Aorta (tissue), 5 donors: ENCODE results near the gene WDR11. TPM values are rescaled to one million over a fixed set of nuclear protein-coding genes. Genes with fewer than 3 reads are reported as not detected.
A peak's percentile ranks its signal among the peaks of the same experiment; 100 is the strongest.

Source experiments
- ATAC-seq: fragments of 200-7000 bp; cut with Tn5 transposase; one replicate; pipeline ENCODE4 v1.9.1; 2022; ENCODE audit warnings: moderate library complexity; ENCODE audit not compliant: low FRiP score
- DNase-seq, 2 donors: peaks; one replicate each; pipeline ENCODE4 v3.0.0-alpha.2; 2020
- H3K27ac ChIP-seq, 2 donors: one replicate each; pipeline ENCODE4 v1.5.1; 2013; ENCODE audit warnings: low read length in 2 of 2, mild to moderate bottlenecking in 2 of 2, moderate library complexity in 2 of 2, control low read depth in 1 of 2, inconsistent platforms in 1 of 2, low read depth in 1 of 2
- H3K27me3 ChIP-seq, 2 donors: one replicate each; pipeline ENCODE4 v1.6.1; 2013; ENCODE audit warnings: control low read depth in 1 of 2, low read length in 1 of 2, mild to moderate bottlenecking in 1 of 2, moderate library complexity in 1 of 2; ENCODE audit not compliant: insufficient read depth in 2 of 2, control insufficient read depth in 1 of 2
- H3K36me3 ChIP-seq, 2 donors: one replicate each; pipeline ENCODE4 v1.6.1; 2013; ENCODE audit warnings: control low read depth in 1 of 2, low read length in 1 of 2, mild to moderate bottlenecking in 1 of 2; ENCODE audit not compliant: insufficient read depth in 2 of 2, control insufficient read depth in 1 of 2
- H3K4me1 ChIP-seq, 2 donors: one replicate each; pipeline ENCODE4 v1.6.1; 2013; ENCODE audit warnings: low read length in 2 of 2, control low read depth in 1 of 2, mild to moderate bottlenecking in 1 of 2, moderate library complexity in 1 of 2; ENCODE audit not compliant: insufficient read depth in 2 of 2, control insufficient read depth in 1 of 2
- H3K4me3 ChIP-seq, 2 donors: one replicate each; pipeline ENCODE4 v1.5.1; 2013; ENCODE audit warnings: low read length in 2 of 2, control low read depth in 1 of 2, mild to moderate bottlenecking in 1 of 2
- H3K9me3 ChIP-seq: one replicate; pipeline ENCODE4 v1.6.1; 2013; ENCODE audit warnings: mild to moderate bottlenecking, low read length; ENCODE audit not compliant: control insufficient read depth
- WGBS, 2 donors: extraction: QIAGEN DNeasy Blood & Tissue Kit; methylation state at CpG; one replicate each; pipeline ENCODE4 v1.1.7; 2013; 5-methylcytosine and 5-hydroxymethylcytosine counted together
- intact Hi-C, 2 donors: fragments of 100-400 bp; cut with DNase I; formaldehyde crosslinking; loops; one replicate each; pipeline versions ENCODE4 v1.14.2 to v1.15.0; 2022
- polyA plus RNA-seq, 2 donors: library from polyadenylated mRNA; stranded (reverse); fragments of 200-250 nt; gene quantifications; one replicate each; pipeline ENCODE4 v1.2.3, GENCODE V29; 2013
- total RNA-seq, 2 donors: library from RNA; stranded (reverse); fragmentation: NEBNext Ultra II Directional; extraction: Animal tissue kit (Norgen Biotek cat#: 25700); gene quantifications; one replicate each; pipeline ENCODE4 v1.2.1, GENCODE V29; 2021
- donor health status: healthy with polysubstance abuse.
- donor health status: Bipolar disorder and iron deficiency.
- donor health status: DM: no; HTN: no; CAD: no.
- donor health status: DM: no; HTN: no; CAD: no.
- donor health status: DM: yes; HTN: yes; CAD: no.

Gene WDR11
- total and polyA plus RNA-seq, 4 donors, result 15.4 to 72.4 (median 40.5) TPM

DNA sequence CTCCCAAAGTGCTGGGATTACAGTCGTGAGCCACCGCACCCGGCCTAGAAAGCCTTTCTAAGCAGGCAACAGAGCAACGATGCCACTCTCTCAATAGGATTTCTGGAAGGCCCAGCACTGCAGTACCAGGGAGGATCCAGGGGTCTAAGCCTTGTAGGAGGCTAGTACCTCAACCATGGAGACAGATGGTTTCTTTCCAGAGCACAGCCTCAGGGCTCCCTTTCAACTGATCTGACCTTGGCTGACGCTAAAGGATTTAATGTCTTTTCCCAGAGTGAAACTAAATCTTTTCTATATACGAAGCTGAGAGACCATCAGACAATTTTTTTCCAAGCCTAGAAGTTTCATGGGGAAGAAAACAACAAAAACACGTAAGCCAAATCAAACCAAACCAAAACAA lies 78.0 kb downstream of the WDR11 start:
- Histone ChIP-seq H3K9me3 (no peaks in the 10 kb centered on the region), H3K4me3 (no peak overlapping the region), H3K27me3 (no peaks in the 10 kb centered on the region), H3K36me3 (no peaks in the 10 kb centered on the region), H3K27ac (no peak overlapping the region), H3K4me1 (no peaks in the 10 kb centered on the region)
- ATAC-seq, result no peak
- WGBS, 2 donors, result 90% methylated on average over 7 of the region's 7 CpGs
- intact Hi-C loops, result no loop called here
- DNase-seq, result no peak

GRCh38 chr10:120931423-120931822 lies 80.3 kb downstream of the WDR11 start:
- ATAC-seq (no peak), DNase-seq (no peak)
- Histone ChIP-seq H3K27me3 (no peaks in the 10 kb centered on the region), H3K4me1 (no peaks in the 10 kb centered on the region), H3K9me3 (no peaks in the 10 kb centered on the region), H3K4me3 (no peak overlapping the region), H3K36me3 (no peaks in the 10 kb centered on the region), H3K27ac (no peak overlapping the region)
- 76 to 80% methylated on average over 3 of the region's 3 CpGs for WGBS, 2 donors
- intact Hi-C loops, result no loop called here

GRCh38 chr10:120931999-120932398 lies 80.8 kb downstream of the WDR11 start:
- ATAC-seq (no peak), DNase-seq (no peak)
- Histone ChIP-seq H3K36me3 (no peaks in the 10 kb centered on the region), H3K4me3 (no peak overlapping the region), H3K9me3 (no peaks in the 10 kb centered on the region), H3K4me1 (no peaks in the 10 kb centered on the region), H3K27ac (no peak overlapping the region), H3K27me3 (no peaks in the 10 kb centered on the region)
- WGBS, 2 donors, result 86 to 92% methylated on average over 4 of the region's 4 CpGs
- intact Hi-C loops, result no loop called here

- DNase-seq, result no peak
- Histone ChIP-seq H3K27me3 (no peaks in the 10 kb centered on the region), H3K27ac (no peak overlapping the region), H3K4me3 (no peak overlapping the region), H3K36me3 (no peaks in the 10 kb centered on the region), H3K9me3 (no peaks in the 10 kb centered on the region), H3K4me1 (no peaks in the 10 kb centered on the region)
- 97 to 98% methylated on average over 5 of the region's 5 CpGs for WGBS, 2 donors
- intact Hi-C loops, result no loop called here
- ATAC-seq, result no peak
Observed at GRCh38 chr10:120938822-120939221, 87.7 kb downstream of the WDR11 start.

- no peak for DNase-seq
- no peak overlapping the region for H3K4me3 ChIP-seq
- ATAC-seq, result no peak
- H3K27ac ChIP-seq, result no peak overlapping the region
- intact Hi-C loops, result loop anchor here in 1 of 2 donors (5.0 kb wide), 2 partner anchors 947 to 962 kb away; no protein-coding TSS in a partner anchor
- H3K9me3 ChIP-seq, result no peaks in the 10 kb centered on the region
- H3K4me1 ChIP-seq, result no peaks in the 10 kb centered on the region
- 81 to 83% methylated on average over 13 of the region's 13 CpGs for WGBS, 2 donors
- no peaks in the 10 kb centered on the region for H3K36me3 ChIP-seq
- no peaks in the 10 kb centered on the region for H3K27me3 ChIP-seq
Observed at GRCh38 chr10:120940299-120940900, 89.2 kb downstream of the WDR11 start.

DNA sequence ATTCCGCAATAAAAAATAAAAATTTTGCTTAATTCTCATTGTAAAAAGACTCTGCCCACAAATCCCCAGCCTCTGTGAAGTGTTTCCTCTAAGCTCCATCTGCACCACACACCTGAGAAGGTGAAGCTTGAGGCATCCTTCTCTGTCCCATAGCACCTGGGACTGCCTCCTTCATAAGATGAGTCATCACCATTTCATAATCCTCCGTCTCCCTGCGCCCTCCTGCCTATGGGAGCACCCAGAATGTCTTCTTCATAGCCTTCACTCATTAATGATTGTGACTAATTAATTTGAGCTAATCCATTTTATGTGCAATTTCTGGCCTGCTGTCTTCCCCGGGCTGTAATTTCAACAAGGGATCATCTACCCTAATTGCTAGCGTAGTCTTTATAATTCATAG lies 90.3 kb downstream of the WDR11 start:
- WGBS, 2 donors, result 91 to 96% methylated on average over 5 of the region's 5 CpGs
- intact Hi-C loops, result loop anchor here in 1 of 2 donors (5.0 kb wide), 2 partner anchors 946 to 961 kb away; no protein-coding TSS in a partner anchor

GRCh38 chr10:120942806-120943413 lies 91.7 kb downstream of the WDR11 start:
- WGBS, 2 donors, result 12 to 16% methylated on average over 23 of the region's 23 CpGs
- Histone ChIP-seq H3K9me3 (no peaks in the 10 kb centered on the region), H3K4me1 (no peaks in the 10 kb centered on the region), H3K27ac (no peak overlapping the region), H3K36me3 (no peaks in the 10 kb centered on the region), H3K27me3 (no peaks in the 10 kb centered on the region), H3K4me3 (no peak overlapping the region)
- DNase-seq, result peak; percentile 84 to 95
- intact Hi-C loops, result loop anchor here (2.0 to 5.0 kb wide), 3 partner anchors 792 to 959 kb away; no protein-coding TSS in a partner anchor
- ATAC-seq, result peak; percentile 92

More for the DNA sequence above, 90.3 kb downstream of the WDR11 start:
- DNase-seq, result no peak
- Histone ChIP-seq H3K27ac (no peak overlapping the region), H3K4me3 (no peak overlapping the region), H3K27me3 (no peaks in the 10 kb centered on the region), H3K9me3 (no peaks in the 10 kb centered on the region), H3K36me3 (no peaks in the 10 kb centered on the region), H3K4me1 (no peaks in the 10 kb centered on the region)
- no peak for ATAC-seq

GRCh38 chr10:120943542-120943941 lies 92.4 kb downstream of the WDR11 start:
- Histone ChIP-seq H3K9me3 (no peaks in the 10 kb centered on the region), H3K27me3 (no peaks in the 10 kb centered on the region), H3K27ac (no peak overlapping the region), H3K4me3 (no peak overlapping the region), H3K36me3 (no peaks in the 10 kb centered on the region), H3K4me1 (no peaks in the 10 kb centered on the region)
- whole genome bisulfite sequencing, 2 donors, result 92% methylated on average over 6 of the region's 6 CpGs
- DNase-seq, result no peak
- intact Hi-C loops, result loop anchor here (2.0 to 5.0 kb wide), 3 partner anchors 791 to 959 kb away; no protein-coding TSS in a partner anchor
- no peak for ATAC-seq

DNA sequence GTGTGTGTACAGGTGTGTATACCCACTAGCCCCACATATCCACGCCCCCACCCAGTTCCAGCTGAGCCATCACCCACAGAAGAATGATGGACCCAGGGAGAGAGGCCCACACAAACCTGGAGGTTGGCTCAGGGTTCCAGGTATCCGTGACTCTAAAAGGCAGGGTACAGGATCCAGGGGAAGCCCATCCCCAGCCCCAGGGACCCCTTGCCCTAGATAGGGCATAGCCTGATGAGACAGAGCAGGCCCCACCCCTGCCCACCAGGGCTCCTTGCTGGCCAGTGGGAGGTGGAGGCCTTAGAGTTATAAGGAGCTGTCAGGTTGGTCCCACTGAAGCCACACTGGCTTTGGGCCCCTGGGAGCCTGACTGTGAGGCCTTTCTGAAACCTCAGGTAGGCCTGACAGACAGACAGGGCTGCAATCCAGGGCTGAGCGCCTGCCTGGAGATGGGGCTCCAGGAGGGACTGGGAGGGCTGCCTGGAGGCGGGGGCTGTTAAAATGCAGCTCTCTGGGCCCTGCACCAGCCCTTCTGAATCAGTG lies 93.5 kb downstream of the WDR11 start:
- Histone ChIP-seq H3K4me3 (no peak overlapping the region), H3K36me3 (no peaks in the 10 kb centered on the region), H3K9me3 (no peaks in the 10 kb centered on the region), H3K27me3 (no peaks in the 10 kb centered on the region), H3K4me1 (no peaks in the 10 kb centered on the region), H3K27ac (no peak overlapping the region)
- ATAC-seq, result no peak
- intact Hi-C loops, result loop anchor here (5.0 kb wide), 3 partner anchors 663 to 958 kb away; no protein-coding TSS in a partner anchor
- WGBS, 2 donors, result 97 to 100% methylated on average over 4 of the region's 4 CpGs
- no peak for DNase-seq
